Sigmoid colon (tissue), 7 donors: ENCODE measurements around the gene RASSF6. TPM values are rescaled to one million over a fixed set of nuclear protein-coding genes. Genes with fewer than 3 reads are reported as not detected.

ENCODE experiments used
- DNase-seq: peaks from one replicate; pipeline ENCODE4 v3.0.0-alpha.2; 2019
- H3K27ac ChIP-seq, 4 donors: fragments of 200-600 bp; sonication (generic); one replicate each; pipeline ENCODE4 v1.5.1; 2016 to 2019; ENCODE audit warnings: mild to moderate bottlenecking in 1 of 4
- H3K27me3 ChIP-seq, 3 donors: fragments of 200-600 bp; sonication (generic); one replicate each; pipeline ENCODE4 v1.5.1; 2019; ENCODE audit warnings: mild to moderate bottlenecking in 1 of 3
- H3K36me3 ChIP-seq, 4 donors: fragments of 200-600 bp; sonication (generic); one replicate each; pipeline ENCODE4 v1.5.1; 2016 to 2019
- H3K4me1 ChIP-seq, 4 donors: fragments of 200-600 bp; sonication (generic); one replicate each; pipeline ENCODE4 v1.5.1; 2017 to 2019
- H3K4me3 ChIP-seq, 4 donors: fragments of 200-600 bp; sonication (generic); one replicate each; pipeline ENCODE4 v1.5.1; 2017 to 2019; ENCODE audit warnings: mild to moderate bottlenecking in 2 of 4, moderate library complexity in 1 of 4
- H3K9me3 ChIP-seq, 4 donors: fragments of 200-600 bp in 3 of 4; sonication (generic) in 3 of 4; one replicate each; pipeline versions ENCODE4 v1.5.1 to v1.6.1; 2013 to 2019
- EP300 ChIP-seq, 4 donors: sonication (generic); formaldehyde crosslinking; IDR thresholded peaks; one replicate each; pipeline ENCODE4 v1.6.1; 2017; ENCODE audit warnings: antibody characterized with exemption in 4 of 4
- POLR2A ChIP-seq, 2 donors: fragments of 450-650 bp; IDR thresholded peaks; one replicate each; pipeline ENCODE4 v1.6.1; 2016; ENCODE audit warnings: antibody characterized with exemption in 2 of 2, mild to moderate bottlenecking in 2 of 2, moderate library complexity in 2 of 2
- POLR2AphosphoS5 ChIP-seq, 4 donors: sonication (generic); formaldehyde crosslinking; IDR thresholded peaks; one replicate each; pipeline ENCODE4 v1.6.1; 2017; ENCODE audit warnings: antibody characterized with exemption in 4 of 4
- WGBS, 2 donors: extraction: QIAGEN DNeasy Blood & Tissue Kit; methylation state at CpG; one replicate each; pipeline ENCODE4 v1.1.7; 2013; 5-methylcytosine and 5-hydroxymethylcytosine counted together
- intact Hi-C: fragments of 100-400 bp; cut with DNase I; formaldehyde crosslinking; loops from one replicate; pipeline ENCODE4 v1.15.1; 2023
- polyA plus RNA-seq, 3 donors: library from polyadenylated mRNA; stranded (reverse); fragments of 200-250 nt; gene quantifications; one replicate each; pipeline ENCODE4 v1.2.3, GENCODE V29; 2013
- total RNA-seq, 4 donors: library from RNA; depleted of rRNA; stranded (reverse); fragments of >200 nt; gene quantifications; one replicate each; pipeline ENCODE4 v1.1.0, GENCODE V29; 2016
- TF ChIP-seq, protein P1 (sequence below), 4 experiments: fragments of 450-650 bp in 3 of 4; fragments of 200-600 bp in 1 of 4; IDR thresholded peaks; one replicate each; pipeline ENCODE4 v1.5.1; 2016 to 2019; ENCODE audit warnings: antibody characterized with exemption in 4 of 4, mild to moderate bottlenecking in 3 of 4, moderate library complexity in 2 of 4
- donor health status: healthy with polysubstance abuse.
- donor health status: Bipolar disorder and iron deficiency.
- donor health status: healthy.

The RASSF6 gene
- total and polyA plus RNA-seq, 7 donors = under 0.01 to 30.1 (median 3.5) TPM; not detected in 1

DNA sequence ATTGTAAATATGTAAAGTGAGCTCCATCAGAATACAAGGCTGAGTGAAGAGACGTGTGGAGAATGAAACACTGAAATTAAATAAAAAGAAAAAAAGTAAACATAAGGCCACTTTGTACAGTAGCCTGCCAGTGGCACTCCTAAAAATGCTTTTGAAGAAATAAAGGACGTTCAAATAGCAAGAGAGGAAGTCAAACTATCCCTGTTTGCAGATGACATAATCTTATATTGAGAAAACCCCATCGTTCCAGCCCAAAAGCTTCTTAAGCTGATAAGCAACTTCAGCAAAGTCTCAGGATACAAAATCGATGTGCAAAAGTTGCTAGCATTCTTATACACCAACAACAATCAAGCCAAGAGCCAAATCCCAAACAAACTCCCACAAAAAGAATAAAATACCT lies 24.2 kb downstream of the RASSF6 start:
- Histone ChIP-seq H3K27ac (no peak overlapping the region), H3K4me3 (no peak overlapping the region), H3K4me1 (peaks cover 0 to 20% (median 11%) of the 10 kb centered on the region in 4 donors), H3K36me3 (no peaks in the 10 kb centered on the region), H3K9me3 (no peaks in the 10 kb centered on the region), H3K27me3 (no peaks in the 10 kb centered on the region)
- no peak for DNase-seq
- intact Hi-C loops = no loop called here
- WGBS, 2 donors = 23 to 44% methylated on average over 4 of the region's 4 CpGs
- TF ChIP-seq POLR2AphosphoS5 (IDR thresholded peaks at IDR 0.05) (no peak), EP300 (IDR thresholded peaks at IDR 0.05) (no peak), POLR2A (IDR thresholded peaks at IDR 0.05) (no peak)
- TF ChIP-seq, protein P1, sequence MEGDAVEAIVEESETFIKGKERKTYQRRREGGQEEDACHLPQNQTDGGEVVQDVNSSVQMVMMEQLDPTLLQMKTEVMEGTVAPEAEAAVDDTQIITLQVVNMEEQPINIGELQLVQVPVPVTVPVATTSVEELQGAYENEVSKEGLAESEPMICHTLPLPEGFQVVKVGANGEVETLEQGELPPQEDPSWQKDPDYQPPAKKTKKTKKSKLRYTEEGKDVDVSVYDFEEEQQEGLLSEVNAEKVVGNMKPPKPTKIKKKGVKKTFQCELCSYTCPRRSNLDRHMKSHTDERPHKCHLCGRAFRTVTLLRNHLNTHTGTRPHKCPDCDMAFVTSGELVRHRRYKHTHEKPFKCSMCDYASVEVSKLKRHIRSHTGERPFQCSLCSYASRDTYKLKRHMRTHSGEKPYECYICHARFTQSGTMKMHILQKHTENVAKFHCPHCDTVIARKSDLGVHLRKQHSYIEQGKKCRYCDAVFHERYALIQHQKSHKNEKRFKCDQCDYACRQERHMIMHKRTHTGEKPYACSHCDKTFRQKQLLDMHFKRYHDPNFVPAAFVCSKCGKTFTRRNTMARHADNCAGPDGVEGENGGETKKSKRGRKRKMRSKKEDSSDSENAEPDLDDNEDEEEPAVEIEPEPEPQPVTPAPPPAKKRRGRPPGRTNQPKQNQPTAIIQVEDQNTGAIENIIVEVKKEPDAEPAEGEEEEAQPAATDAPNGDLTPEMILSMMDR (IDR thresholded peaks at IDR 0.05) = no peak

DNA sequence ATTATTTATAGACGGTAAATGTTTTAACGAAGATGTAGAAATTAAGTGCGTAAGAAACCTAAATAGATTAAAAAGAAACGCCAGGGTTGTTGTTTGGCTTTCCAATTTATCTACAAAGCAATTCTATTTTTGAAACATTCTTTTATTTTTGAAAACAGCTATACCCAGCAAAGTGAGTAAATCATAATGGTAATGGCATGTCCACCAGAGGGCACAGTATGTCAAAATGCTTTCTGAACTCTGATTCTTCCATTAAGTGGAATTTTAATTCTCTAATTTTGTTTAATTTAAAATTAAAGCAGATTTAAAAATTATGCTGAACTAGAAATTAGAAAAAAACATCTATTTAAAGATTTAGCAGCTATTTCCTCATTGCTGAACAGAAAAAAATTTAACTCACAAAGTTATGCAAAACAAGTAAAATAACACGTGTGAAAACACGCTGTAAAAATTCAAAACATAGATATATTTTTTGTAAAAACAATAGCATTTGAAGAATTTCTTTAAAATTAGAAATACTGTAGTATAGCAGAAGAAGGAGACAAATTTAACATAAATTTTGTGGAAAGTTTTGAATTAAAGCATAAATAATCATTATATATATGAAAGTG lies 26.5 kb downstream of the RASSF6 start:
- 77 to 86% methylated on average over 6 of the region's 6 CpGs for WGBS, 2 donors
- DNase-seq = no peak
- Histone ChIP-seq H3K27ac (no peak overlapping the region), H3K9me3 (no peaks in the 10 kb centered on the region), H3K4me3 (no peak overlapping the region), H3K4me1 (peaks cover 0 to 12% (median 4%) of the 10 kb centered on the region in 4 donors), H3K36me3 (no peaks in the 10 kb centered on the region), H3K27me3 (no peaks in the 10 kb centered on the region)
- TF ChIP-seq, protein P1 (IDR thresholded peaks at IDR 0.05) = peak in 3 of 4 experiments; percentile 32 to 52 (median 37)
- no peak for TF ChIP-seq EP300 (IDR thresholded peaks at IDR 0.05)
- intact Hi-C loops = loop anchor here (5.0 kb wide), 1 partner anchor 59 kb away; no protein-coding TSS in a partner anchor

DNA sequence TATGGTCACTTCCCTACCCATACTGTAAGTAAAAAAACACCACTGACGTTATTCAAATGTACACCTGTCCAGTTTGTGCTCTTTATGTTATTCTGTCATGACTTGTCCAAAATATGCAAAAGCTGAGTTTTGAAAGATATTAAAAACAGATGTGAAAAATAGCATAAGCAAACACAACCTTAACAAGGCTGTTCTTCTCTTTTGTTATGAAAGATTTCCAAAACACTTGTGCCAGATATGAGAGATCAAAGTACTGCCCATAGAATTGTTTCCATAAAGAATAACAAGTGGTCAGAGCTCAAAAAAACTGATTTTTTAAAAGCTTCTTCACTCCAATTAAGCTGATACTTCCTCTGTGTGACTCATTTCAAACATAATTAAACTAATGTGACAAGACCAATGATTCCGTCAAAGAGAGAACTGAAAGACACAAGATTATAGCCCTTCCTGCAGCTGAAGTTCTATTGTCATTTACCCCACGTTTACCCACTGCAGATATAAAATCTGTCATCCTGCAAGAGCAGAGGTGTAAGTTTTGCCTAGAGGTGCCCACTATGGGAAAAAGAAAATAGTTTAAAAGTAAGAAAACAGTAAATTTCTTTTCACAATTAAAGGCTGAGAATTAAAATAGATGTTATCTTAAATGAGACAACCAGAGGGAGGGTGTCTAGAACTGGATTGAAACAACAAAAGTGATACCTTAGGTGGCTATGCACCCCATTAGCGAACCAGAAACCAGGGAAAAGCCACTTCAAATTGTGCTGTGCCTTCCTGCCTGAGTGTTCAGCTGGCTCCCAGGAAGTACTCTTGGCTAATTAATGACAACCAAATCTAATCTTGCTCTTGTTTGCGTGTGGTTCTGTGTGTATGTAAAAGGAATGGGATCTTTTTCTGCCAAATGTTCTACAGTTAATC lies 30.1 kb downstream of the RASSF6 start:
- WGBS, 2 donors = 40 to 44% methylated on average over 5 of the region's 5 CpGs
- TF ChIP-seq EP300 (IDR thresholded peaks at IDR 0.05) = no peak
- H3K27ac ChIP-seq = no peak overlapping the region
- no peaks in the 10 kb centered on the region for H3K36me3 ChIP-seq
- H3K4me1 ChIP-seq = peaks cover 0 to 12% (median 4%) of the 10 kb centered on the region in 4 donors
- H3K9me3 ChIP-seq = no peaks in the 10 kb centered on the region
- DNase-seq = no peak
- H3K4me3 ChIP-seq = no peak overlapping the region
- H3K27me3 ChIP-seq = no peaks in the 10 kb centered on the region
- intact Hi-C loops = loop anchor here (5.0 kb wide), 1 partner anchor 62 kb away; no protein-coding TSS in a partner anchor

DNA sequence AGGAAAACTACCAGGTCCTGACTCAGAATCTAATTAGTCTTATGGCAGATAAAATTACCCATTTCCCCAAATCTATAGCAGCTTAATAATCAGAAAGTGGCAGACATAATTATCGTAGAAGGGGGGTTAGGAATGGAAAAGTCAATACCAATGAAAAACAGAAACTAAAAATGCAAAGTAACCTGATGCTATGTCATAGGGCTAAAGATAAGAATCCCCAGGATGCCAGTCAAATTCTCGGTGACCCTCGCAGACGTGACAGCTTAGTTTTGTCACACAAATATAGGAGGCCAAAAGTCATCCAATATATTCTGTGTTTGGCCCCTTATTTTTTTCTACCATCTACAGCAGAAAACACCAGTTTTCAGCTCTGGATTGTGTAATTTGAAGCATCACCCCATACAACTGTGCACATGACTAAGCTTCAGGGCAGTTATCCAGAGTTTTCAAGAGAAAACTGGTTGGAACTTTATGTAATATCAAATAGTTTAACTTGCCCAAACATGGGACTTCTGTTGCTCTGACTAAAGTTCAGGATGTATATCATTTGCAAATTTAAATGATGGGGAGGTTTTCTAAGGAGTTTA lies 30.9 kb downstream of the RASSF6 start:
- Histone ChIP-seq H3K27ac (no peak overlapping the region), H3K4me1 (peaks cover 0 to 12% (median 4%) of the 10 kb centered on the region in 4 donors), H3K4me3 (no peak overlapping the region), H3K36me3 (no peaks in the 10 kb centered on the region), H3K27me3 (no peaks in the 10 kb centered on the region), H3K9me3 (no peaks in the 10 kb centered on the region)
- TF ChIP-seq, protein P1 (IDR thresholded peaks at IDR 0.05) = no peak
- TF ChIP-seq EP300 (IDR thresholded peaks at IDR 0.05) (no peak), POLR2A (IDR thresholded peaks at IDR 0.05) (no peak), POLR2AphosphoS5 (IDR thresholded peaks at IDR 0.05) (no peak)
- intact Hi-C loops = no loop called here
- DNase-seq = no peak
- 73 to 92% methylated on average over 4 of the region's 4 CpGs for WGBS, 2 donors

DNA sequence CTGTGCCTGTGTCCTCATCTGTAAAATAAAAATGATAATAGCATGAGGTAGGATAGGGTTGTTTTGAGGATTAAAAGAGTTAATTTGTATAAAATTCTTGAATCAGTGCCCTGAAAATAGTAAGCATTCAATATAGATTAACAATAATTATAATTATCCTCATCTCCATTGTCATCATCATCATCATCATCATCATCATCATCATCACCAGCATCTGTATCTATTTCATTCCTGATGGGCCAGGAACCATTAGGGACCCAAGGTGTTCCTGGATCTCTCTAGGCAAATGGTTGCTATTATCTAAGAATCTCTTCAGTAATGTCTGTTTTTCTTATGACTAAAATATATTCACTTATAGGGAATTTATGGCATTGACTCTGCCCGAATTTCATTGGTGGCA lies 31.6 kb downstream of the RASSF6 start:
- no peaks in the 10 kb centered on the region for H3K27me3 ChIP-seq
- DNase-seq = no peak
- intact Hi-C loops = no loop called here
- 86 to 92% methylated on average over 1 of the region's 1 CpG for WGBS, 2 donors
- no peak overlapping the region for H3K4me3 ChIP-seq
- no peaks in the 10 kb centered on the region for H3K9me3 ChIP-seq
- TF ChIP-seq, protein P1 (IDR thresholded peaks at IDR 0.05) = no peak
- TF ChIP-seq POLR2AphosphoS5 (IDR thresholded peaks at IDR 0.05) (no peak), POLR2A (IDR thresholded peaks at IDR 0.05) (no peak), EP300 (IDR thresholded peaks at IDR 0.05) (no peak)
- H3K27ac ChIP-seq = no peak overlapping the region
- peaks cover 0 to 12% (median 4%) of the 10 kb centered on the region in 4 donors for H3K4me1 ChIP-seq
- no peaks in the 10 kb centered on the region for H3K36me3 ChIP-seq
